ENCODE results near the gene KLHL26.

The KLHL26 gene

GRCh38 chr19:18649371-18650020, 12.7 kb downstream of the KLHL26 start:
- no peak overlapping the region for H3K4me3 ChIP-seq (ENCODE audit: control insufficient read depth, low read depth, low read length)
- DNase-seq (ENCODE audit: low read depth) = no peak
- TF ChIP-seq CTCF (IDR thresholded peaks at IDR 0.05; ENCODE audit: control insufficient read depth, insufficient read depth, low read depth, low read length, missing control alignments) = no peak

DNA sequence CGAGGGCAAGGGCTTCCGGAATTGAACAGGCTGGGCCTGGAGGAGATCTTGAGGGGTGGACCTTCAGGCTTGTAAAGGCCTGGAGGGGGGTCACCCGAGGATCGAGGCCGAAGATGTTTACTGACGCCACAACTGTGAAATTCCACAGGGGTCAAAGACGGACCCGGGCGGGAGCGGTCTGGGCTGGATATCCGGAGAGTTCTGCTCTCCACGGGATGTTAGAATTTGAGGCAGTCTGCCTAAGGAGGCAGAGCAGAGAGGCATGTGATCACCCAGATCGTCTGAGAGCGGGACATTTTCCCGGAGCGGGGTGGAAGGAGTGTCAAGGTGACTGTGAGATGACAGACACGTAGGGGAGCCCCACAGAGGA, 13.2 kb downstream of the KLHL26 start:
- no peak overlapping the region; the same call in 1 of the 2 replicates for H3K4me3 ChIP-seq (ENCODE audit: control insufficient read depth, low read depth, low read length)
- no peak for TF ChIP-seq CTCF (IDR thresholded peaks at IDR 0.05; ENCODE audit: control insufficient read depth, insufficient read depth, low read depth, low read length, missing control alignments)
- no peak for DNase-seq (ENCODE audit: low read depth)

DNA sequence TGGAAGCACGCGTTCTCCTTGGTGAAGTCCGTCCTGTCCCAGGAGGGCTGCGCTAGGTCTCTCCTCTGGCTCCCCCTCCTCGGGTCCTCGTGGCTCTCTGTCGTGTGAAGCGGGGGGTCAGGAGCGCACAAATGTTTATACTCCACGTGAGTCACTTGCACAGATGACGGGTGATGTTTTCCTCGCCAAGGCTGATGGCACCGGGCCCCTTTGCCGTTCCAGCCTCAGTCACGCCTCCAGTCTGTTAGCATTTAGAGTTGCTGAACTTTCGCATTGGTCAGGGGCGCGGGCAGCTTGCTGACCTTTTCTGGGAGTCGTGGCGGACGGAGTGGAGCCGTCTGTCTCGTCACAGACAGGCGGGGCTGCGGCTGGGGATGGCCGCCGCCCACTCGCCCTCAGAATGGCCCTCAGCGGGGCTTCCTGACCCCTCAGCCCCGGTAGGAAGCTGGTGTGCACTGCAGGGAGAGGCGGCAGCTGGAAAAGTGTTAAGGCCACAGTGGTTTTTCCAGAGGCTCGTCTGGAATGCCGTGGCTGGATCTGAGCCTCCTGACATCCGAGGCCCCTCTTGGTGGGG, 13.7 kb downstream of the KLHL26 start:
- no peak for TF ChIP-seq CTCF (IDR thresholded peaks at IDR 0.05; ENCODE audit: control insufficient read depth, insufficient read depth, low read depth, low read length, missing control alignments)
- no peak for DNase-seq (ENCODE audit: low read depth)
- H3K4me3 ChIP-seq (ENCODE audit: control insufficient read depth, low read depth, low read length) = peak overlapping the region; percentile 25

DNA sequence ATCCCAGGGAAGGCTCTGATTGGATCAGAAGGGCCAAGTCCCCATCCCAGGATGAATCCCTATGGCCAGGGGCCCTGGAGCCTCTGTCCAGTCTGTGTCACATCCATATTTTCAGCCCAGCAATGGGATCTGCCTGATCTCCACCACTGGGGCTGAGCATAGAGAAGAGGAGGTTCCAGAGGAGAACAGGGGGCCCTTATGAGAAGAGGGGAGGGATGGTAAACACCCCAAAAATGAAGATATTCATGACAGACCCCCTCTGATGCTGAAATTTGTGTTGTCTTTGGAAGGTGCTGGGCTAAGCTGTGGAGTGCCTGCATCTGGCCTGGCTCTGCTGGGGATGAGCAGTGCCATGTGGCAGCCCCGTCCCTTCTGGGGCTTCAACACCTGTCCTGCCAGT, 14.5 kb downstream of the KLHL26 start:
- no peak for DNase-seq (ENCODE audit: low read depth)
- H3K4me3 ChIP-seq (ENCODE audit: control insufficient read depth, low read depth, low read length) = no peak overlapping the region
- no peak for TF ChIP-seq CTCF (IDR thresholded peaks at IDR 0.05; ENCODE audit: control insufficient read depth, insufficient read depth, low read depth, low read length, missing control alignments)

DNA sequence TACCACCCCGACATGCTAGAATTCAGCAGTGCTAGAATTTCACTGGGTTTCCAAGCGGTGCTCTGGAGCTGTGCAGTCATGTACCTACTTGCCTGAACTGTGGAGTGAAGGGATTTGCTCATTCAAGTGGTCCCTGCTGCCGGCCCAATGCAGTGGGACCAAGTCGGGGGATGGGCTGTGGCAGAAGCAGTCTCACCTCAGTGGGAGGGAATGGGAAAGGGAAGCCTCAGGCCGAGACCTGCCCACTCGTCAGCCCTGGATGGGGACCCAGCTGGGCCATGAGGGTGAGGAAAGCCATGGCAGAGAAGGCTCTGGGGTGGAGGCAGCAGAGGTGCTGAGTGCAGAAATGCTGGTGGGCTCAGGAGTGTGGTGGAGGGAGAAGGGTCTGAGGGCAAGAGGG, 14.9 kb downstream of the KLHL26 start:
- TF ChIP-seq CTCF (IDR thresholded peaks at IDR 0.05; ENCODE audit: control insufficient read depth, insufficient read depth, low read depth, low read length, missing control alignments) = no peak
- no peak for DNase-seq (ENCODE audit: low read depth)
- no peak overlapping the region for H3K4me3 ChIP-seq (ENCODE audit: control insufficient read depth, low read depth, low read length)

DNA sequence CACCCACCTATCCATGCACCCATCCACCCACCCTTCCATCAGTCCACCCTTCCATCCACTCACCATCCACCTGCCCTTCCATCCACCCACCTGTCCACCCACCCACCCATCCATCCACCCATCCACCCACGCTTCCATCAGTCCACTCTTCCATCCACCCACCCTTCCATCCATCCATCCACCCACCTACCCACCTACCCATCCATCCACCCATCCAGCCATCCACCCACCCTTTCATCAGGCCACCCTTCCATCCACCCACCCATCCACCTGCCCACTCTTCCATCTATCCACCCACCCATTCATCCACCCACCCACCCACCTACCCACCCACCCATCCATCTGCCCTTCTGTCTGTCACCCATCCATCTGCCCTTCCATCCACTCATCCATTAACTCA, 17.0 kb downstream of the KLHL26 start:
- H3K4me3 ChIP-seq (ENCODE audit: control insufficient read depth, low read depth, low read length) = no peak overlapping the region
- no peak for TF ChIP-seq CTCF (IDR thresholded peaks at IDR 0.05; ENCODE audit: control insufficient read depth, insufficient read depth, low read depth, low read length, missing control alignments)
- DNase-seq (ENCODE audit: low read depth) = no peak
